ENCODE data around the gene BCL3. TPM values are rescaled to one million over a fixed set of nuclear protein-coding genes. Genes with fewer than 3 reads are reported as not detected.
A peak's percentile ranks its signal among the peaks of the same experiment; 100 is the strongest.

The BCL3 gene
- total and polyA plus RNA-seq, 2 of the 13 experiments (the other 11 are each of a cell fraction or from before 2014, with no cell fraction given), result 2.3 to 4.0 TPM

- TF ChIP-seq ZNF24 (IDR thresholded peaks at IDR 0.05) (no peak), ONECUT2 (CRISPR knock-in tag; IDR thresholded peaks at IDR 0.05) (0 out of 2 replicates have a peak, but pooled peaks have one; percentile 16), BCLAF1 (IDR thresholded peaks at IDR 0.05) (no peak), HNF4G (IDR thresholded peaks at IDR 0.05; ENCODE audit: borderline replicate concordance, low read depth, low read length) (no peak), HNF4G (CRISPR knock-in tag; IDR thresholded peaks at IDR 0.05; ENCODE audit: borderline replicate concordance, low read depth) (no peak), HMGXB3 (CRISPR knock-in tag; IDR thresholded peaks at IDR 0.05; ENCODE audit: borderline replicate concordance) (no peak), ZNF839 (CRISPR knock-in tag; IDR thresholded peaks at IDR 0.05; ENCODE audit: borderline replicate concordance) (no peak), ZNF282 (IDR thresholded peaks at IDR 0.05; ENCODE audit: partially characterized antibody) (no peak), ZNF766 (CRISPR knock-in tag; IDR thresholded peaks at IDR 0.05; ENCODE audit: borderline replicate concordance) (no peak), BRD4 (CRISPR knock-in tag; IDR thresholded peaks at IDR 0.05) (no peak), CCDC6 (CRISPR knock-in tag; IDR thresholded peaks at IDR 0.05) (no peak), YEATS4 (CRISPR knock-in tag; IDR thresholded peaks at IDR 0.05; ENCODE audit: borderline replicate concordance) (peak; percentile 28; the same call in 1 of the 2 replicates), MTA3 (CRISPR knock-in tag; IDR thresholded peaks at IDR 0.05) (no peak), IKZF4 (CRISPR knock-in tag; IDR thresholded peaks at IDR 0.05; ENCODE audit: borderline replicate concordance, low read depth, not compliant biosample characterization) (no peak), EHMT2 (IDR thresholded peaks at IDR 0.05; ENCODE audit: borderline replicate concordance, low read depth, low read length) (no peak), ZNF354B (CRISPR knock-in tag; IDR thresholded peaks at IDR 0.05) (no peak), ARID3A (IDR thresholded peaks at IDR 0.05; ENCODE audit: low read depth, low read length) (peak; percentile 89), KMT2A (CRISPR knock-in tag; IDR thresholded peaks at IDR 0.05) (no peak), HOMEZ (CRISPR knock-in tag; IDR thresholded peaks at IDR 0.05; ENCODE audit: low read depth) (no peak; the same call in 1 of the 2 replicates), RBM22 (optimal IDR thresholded peaks at IDR 0.05; ENCODE audit: low read length) (no peak)
Observed at GRCh38 chr19:44770550-44771257, 22.2 kb downstream of the BCL3 start (continued).
